ENCODE measurements around the gene FAM120A. TPM values are rescaled to one million over a fixed set of nuclear protein-coding genes. Genes with fewer than 3 reads are reported as not detected.

The FAM120A gene
- total and polyA plus RNA-seq, 9 of the 15 experiments (the other 6 are each of a cell fraction or from before 2014, with no cell fraction given), result 8.7 to 71.0 (median 42.2) TPM

DNA sequence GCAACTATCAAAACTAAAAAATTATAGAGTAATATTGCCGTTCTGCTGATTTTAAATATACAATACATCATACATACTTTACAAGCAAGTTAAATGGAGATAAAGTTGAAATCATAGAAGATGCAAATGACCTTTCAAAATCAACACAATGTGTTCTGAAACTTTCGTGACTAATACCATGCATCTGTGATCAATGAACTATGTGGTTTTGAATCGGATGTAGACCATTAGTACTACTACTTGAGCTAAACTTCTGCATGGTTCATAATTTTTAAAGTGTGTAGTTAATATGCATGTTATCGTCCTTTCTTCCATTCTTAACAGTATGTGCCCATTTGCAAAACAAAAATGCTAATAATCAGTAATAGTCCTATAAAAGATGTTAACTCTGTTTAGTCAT, 113.6 kb downstream of the FAM120A start (continued):
- TF ChIP-seq, protein P1, sequence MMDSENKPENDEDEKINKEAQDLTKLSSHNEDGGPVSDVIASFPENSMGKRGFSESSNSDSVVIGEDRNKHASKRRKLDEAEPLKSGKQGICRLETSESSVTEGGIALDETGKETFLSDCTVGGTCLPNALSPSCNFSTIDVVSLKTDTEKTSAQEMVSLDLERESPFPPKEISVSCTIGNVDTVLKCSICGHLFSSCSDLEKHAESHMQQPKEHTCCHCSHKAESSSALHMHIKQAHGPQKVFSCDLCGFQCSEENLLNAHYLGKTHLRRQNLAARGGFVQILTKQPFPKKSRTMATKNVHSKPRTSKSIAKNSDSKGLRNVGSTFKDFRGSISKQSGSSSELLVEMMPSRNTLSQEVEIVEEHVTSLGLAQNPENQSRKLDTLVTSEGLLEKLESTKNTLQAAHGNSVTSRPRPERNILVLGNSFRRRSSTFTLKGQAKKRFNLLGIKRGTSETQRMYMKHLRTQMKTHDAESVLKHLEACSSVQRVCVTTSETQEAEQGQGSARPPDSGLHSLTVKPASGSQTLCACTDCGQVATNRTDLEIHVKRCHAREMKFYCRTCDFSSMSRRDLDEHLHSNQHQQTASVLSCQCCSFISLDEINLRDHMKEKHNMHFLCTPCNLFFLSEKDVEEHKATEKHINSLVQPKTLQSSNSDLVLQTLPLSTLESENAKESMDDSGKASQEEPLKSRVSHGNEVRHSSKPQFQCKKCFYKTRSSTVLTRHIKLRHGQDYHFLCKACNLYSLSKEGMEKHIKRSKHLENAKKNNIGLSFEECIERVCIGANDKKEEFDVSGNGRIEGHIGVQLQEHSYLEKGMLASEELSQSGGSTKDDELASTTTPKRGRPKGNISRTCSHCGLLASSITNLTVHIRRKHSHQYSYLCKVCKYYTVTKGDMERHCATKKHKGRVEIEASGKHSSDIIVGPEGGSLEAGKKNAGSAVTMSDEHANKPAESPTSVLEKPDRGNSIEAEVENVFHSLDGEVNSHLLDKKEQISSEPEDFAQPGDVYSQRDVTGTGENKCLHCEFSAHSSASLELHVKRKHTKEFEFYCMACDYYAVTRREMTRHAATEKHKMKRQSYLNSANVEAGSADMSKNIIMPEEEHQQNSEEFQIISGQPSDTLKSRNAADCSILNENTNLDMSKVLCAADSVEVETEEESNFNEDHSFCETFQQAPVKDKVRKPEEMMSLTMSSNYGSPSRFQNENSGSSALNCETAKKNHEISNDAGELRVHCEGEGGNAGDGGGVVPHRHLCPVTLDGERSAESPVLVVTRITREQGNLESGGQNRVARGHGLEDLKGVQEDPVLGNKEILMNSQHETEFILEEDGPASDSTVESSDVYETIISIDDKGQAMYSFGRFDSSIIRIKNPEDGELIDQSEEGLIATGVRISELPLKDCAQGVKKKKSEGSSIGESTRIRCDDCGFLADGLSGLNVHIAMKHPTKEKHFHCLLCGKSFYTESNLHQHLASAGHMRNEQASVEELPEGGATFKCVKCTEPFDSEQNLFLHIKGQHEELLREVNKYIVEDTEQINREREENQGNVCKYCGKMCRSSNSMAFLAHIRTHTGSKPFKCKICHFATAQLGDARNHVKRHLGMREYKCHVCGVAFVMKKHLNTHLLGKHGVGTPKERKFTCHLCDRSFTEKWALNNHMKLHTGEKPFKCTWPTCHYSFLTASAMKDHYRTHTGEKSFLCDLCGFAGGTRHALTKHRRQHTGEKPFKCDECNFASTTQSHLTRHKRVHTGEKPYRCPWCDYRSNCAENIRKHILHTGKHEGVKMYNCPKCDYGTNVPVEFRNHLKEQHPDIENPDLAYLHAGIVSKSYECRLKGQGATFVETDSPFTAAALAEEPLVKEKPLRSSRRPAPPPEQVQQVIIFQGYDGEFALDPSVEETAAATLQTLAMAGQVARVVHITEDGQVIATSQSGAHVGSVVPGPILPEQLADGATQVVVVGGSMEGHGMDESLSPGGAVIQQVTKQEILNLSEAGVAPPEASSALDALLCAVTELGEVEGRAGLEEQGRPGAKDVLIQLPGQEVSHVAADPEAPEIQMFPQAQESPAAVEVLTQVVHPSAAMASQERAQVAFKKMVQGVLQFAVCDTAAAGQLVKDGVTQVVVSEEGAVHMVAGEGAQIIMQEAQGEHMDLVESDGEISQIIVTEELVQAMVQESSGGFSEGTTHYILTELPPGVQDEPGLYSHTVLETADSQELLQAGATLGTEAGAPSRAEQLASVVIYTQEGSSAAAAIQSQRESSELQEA (IDR thresholded peaks at IDR 0.05; ENCODE audit: low read depth), result no peak
- no peak for TF ChIP-seq CCNT2 (IDR thresholded peaks at IDR 0.05; ENCODE audit: borderline replicate concordance, extremely low read depth, insufficient read length, low read depth, low read length)
- no peak for TF ChIP-seq IFI16 (CRISPR knock-in tag; IDR thresholded peaks at IDR 0.05)
- TF ChIP-seq ZNF431 (CRISPR knock-in tag; IDR thresholded peaks at IDR 0.05), result no peak
